ENCODE data around the gene MAP3K3.

Gene MAP3K3

GRCh38 chr17:63631062-63631461, 8.8 kb downstream of the MAP3K3 start:
- DNase-seq (ENCODE audit: low read depth), result no peak
- TF ChIP-seq, protein P1, sequence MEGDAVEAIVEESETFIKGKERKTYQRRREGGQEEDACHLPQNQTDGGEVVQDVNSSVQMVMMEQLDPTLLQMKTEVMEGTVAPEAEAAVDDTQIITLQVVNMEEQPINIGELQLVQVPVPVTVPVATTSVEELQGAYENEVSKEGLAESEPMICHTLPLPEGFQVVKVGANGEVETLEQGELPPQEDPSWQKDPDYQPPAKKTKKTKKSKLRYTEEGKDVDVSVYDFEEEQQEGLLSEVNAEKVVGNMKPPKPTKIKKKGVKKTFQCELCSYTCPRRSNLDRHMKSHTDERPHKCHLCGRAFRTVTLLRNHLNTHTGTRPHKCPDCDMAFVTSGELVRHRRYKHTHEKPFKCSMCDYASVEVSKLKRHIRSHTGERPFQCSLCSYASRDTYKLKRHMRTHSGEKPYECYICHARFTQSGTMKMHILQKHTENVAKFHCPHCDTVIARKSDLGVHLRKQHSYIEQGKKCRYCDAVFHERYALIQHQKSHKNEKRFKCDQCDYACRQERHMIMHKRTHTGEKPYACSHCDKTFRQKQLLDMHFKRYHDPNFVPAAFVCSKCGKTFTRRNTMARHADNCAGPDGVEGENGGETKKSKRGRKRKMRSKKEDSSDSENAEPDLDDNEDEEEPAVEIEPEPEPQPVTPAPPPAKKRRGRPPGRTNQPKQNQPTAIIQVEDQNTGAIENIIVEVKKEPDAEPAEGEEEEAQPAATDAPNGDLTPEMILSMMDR (conservative IDR thresholded peaks at IDR 0.05; ENCODE audit: low read depth, low read length), result no peak
- H3K4me3 ChIP-seq (ENCODE audit: low read length), result no peak overlapping the region

- DNase-seq (ENCODE audit: low read depth), result no peak
- TF ChIP-seq, protein P1 (conservative IDR thresholded peaks at IDR 0.05; ENCODE audit: low read depth, low read length), result no peak
- no peak overlapping the region for H3K4me3 ChIP-seq (ENCODE audit: low read length)
Observed at GRCh38 chr17:63631626-63632025, 9.4 kb downstream of the MAP3K3 start.

GRCh38 chr17:63633742-63634141, 11.5 kb downstream of the MAP3K3 start:
- TF ChIP-seq, protein P1 (conservative IDR thresholded peaks at IDR 0.05; ENCODE audit: low read depth, low read length), result no peak
- no peak overlapping the region for H3K4me3 ChIP-seq (ENCODE audit: low read length)
- no peak for DNase-seq (ENCODE audit: low read depth)

GRCh38 chr17:63634163-63634562, 11.9 kb downstream of the MAP3K3 start:
- no peak for DNase-seq (ENCODE audit: low read depth)
- TF ChIP-seq, protein P1 (conservative IDR thresholded peaks at IDR 0.05; ENCODE audit: low read depth, low read length), result no peak
- no peak overlapping the region for H3K4me3 ChIP-seq (ENCODE audit: low read length)

DNA sequence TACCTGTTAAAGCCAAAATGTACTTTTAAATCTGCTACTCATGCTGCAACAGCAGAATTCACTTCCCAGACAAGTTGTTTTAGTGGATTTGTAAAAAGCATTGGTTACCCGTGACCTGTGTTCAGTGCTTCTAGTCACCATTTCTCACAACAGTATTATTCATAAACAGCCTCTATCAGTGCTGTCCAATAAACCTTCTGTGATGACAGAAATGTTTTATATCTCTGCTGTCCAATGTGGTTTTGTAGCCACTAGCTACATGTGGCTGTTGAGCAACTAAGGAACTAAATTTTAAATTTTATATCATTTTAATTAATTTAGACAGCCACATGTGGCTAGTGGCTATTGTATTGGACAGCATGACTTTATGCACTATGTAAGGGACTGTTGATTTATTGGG, 12.6 kb downstream of the MAP3K3 start:
- no peak for DNase-seq (ENCODE audit: low read depth)
- H3K4me3 ChIP-seq (ENCODE audit: low read length), result no peak overlapping the region
- TF ChIP-seq, protein P1 (conservative IDR thresholded peaks at IDR 0.05; ENCODE audit: low read depth, low read length), result no peak

DNA sequence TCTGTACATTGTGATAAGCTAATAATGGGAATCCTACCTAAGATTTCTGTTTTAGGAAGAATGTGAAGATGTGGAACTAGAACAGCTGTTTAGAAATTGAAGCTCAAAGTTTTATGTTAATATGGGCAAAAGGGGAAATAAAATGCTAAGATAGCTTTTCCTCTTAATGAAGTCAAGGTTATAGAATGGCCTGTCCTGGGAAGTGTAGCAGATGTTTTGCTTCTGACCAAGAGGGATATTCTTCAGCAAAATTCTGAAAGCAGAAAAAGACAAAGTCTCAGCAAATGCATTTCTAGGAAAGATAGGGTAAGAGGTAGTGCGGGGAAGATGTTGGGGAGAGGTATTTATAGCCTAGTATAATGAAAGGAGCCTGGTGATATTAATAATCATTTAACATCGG, 13.1 kb downstream of the MAP3K3 start:
- TF ChIP-seq, protein P1 (conservative IDR thresholded peaks at IDR 0.05; ENCODE audit: low read depth, low read length), result no peak
- H3K4me3 ChIP-seq (ENCODE audit: low read length), result no peak overlapping the region
- no peak for DNase-seq (ENCODE audit: low read depth)

DNA sequence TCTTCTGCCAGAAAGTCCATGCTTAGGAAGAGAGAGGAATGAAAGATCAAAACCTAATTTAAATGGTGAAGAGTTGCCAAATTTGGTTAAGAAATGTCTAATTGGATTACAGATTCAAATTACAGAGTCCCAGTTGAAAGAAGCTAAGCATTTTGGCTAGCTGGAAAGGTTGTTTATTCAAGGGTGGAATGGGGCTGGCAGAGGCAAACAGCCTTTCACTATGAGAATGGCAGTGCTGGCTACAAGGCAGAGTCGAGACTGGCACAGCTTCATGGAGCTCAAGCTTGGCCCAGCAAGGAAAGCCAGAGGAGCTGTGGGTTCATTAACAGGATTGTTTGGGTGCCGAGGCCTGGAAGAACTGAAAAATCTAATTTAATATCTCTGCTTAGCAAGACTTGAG, 13.6 kb downstream of the MAP3K3 start:
- TF ChIP-seq, protein P1 (conservative IDR thresholded peaks at IDR 0.05; ENCODE audit: low read depth, low read length), result no peak
- DNase-seq (ENCODE audit: low read depth), result no peak
- H3K4me3 ChIP-seq (ENCODE audit: low read length), result no peak overlapping the region

All from retinal pigment epithelial cell (primary cell).